ENCODE measurements around the gene RIMBP2.

The RIMBP2 gene

GRCh38 chr12:130540376-130540775 lies 175.7 kb downstream of the RIMBP2 start:
- no peak for DNase-seq (ENCODE audit: low read depth in 2 of 2)

- no peak for DNase-seq (ENCODE audit: low read depth in 2 of 2)
Observed at GRCh38 chr12:130538343-130539095, 177.6 kb downstream of the RIMBP2 start.

- no peak for DNase-seq (ENCODE audit: low read depth in 2 of 2)
Observed at GRCh38 chr12:130537655-130538054, 178.4 kb downstream of the RIMBP2 start.

GRCh38 chr12:130537051-130537450 lies 179.0 kb downstream of the RIMBP2 start:
- no peak for DNase-seq (ENCODE audit: low read depth in 2 of 2)

- DNase-seq (ENCODE audit: low read depth in 2 of 2) = no peak
Observed at GRCh38 chr12:130530429-130530828, 185.7 kb downstream of the RIMBP2 start.

- no peak for DNase-seq (ENCODE audit: low read depth in 2 of 2)
Observed at GRCh38 chr12:130529781-130530180, 186.3 kb downstream of the RIMBP2 start.

GRCh38 chr12:130527239-130527638 lies 188.9 kb downstream of the RIMBP2 start:
- no peak for DNase-seq (ENCODE audit: low read depth in 2 of 2)

GRCh38 chr12:130526813-130527212 lies 189.3 kb downstream of the RIMBP2 start:
- no peak for DNase-seq (ENCODE audit: low read depth in 2 of 2)

GRCh38 chr12:130525384-130526172 lies 190.5 kb downstream of the RIMBP2 start:
- no peak for DNase-seq (ENCODE audit: low read depth in 2 of 2)

- DNase-seq (ENCODE audit: low read depth in 2 of 2) = no peak
Observed at GRCh38 chr12:130524759-130525158, 191.3 kb downstream of the RIMBP2 start.

- no peak for DNase-seq (ENCODE audit: low read depth in 2 of 2)
Observed at GRCh38 chr12:130523863-130524614, 192.1 kb downstream of the RIMBP2 start.

GRCh38 chr12:130523208-130523607 lies 192.9 kb downstream of the RIMBP2 start:
- no peak for DNase-seq (ENCODE audit: low read depth in 2 of 2)

- DNase-seq (ENCODE audit: low read depth in 2 of 2) = no peak
Observed at GRCh38 chr12:130522244-130522834, 193.8 kb downstream of the RIMBP2 start.

GRCh38 chr12:130521375-130522124 lies 194.5 kb downstream of the RIMBP2 start:
- DNase-seq (ENCODE audit: low read depth in 2 of 2) = no peak

- no peak for DNase-seq (ENCODE audit: low read depth in 2 of 2)
Observed at GRCh38 chr12:130520784-130521183, 195.3 kb downstream of the RIMBP2 start.

- DNase-seq (ENCODE audit: low read depth in 2 of 2) = no peak
Observed at GRCh38 chr12:130517588-130517987, 198.5 kb downstream of the RIMBP2 start.

GRCh38 chr12:130514149-130514551 lies 201.9 kb downstream of the RIMBP2 start:
- DNase-seq (ENCODE audit: low read depth in 2 of 2) = no peak

- DNase-seq (ENCODE audit: low read depth in 2 of 2) = no peak
Observed at GRCh38 chr12:130513556-130513955, 202.5 kb downstream of the RIMBP2 start.

GRCh38 chr12:130511285-130511684 lies 204.8 kb downstream of the RIMBP2 start:
- no peak for DNase-seq (ENCODE audit: low read depth in 2 of 2)

GRCh38 chr12:130509454-130509853 lies 206.6 kb downstream of the RIMBP2 start:
- DNase-seq (ENCODE audit: low read depth in 2 of 2) = no peak

- DNase-seq (ENCODE audit: low read depth in 2 of 2) = no peak
Observed at GRCh38 chr12:130508847-130509246, 207.3 kb downstream of the RIMBP2 start.

Measured in stimulated activated CD8-positive, alpha-beta memory T cell treated with anti-CD3 and anti-CD28 coated beads, Interleukin-2, amount 100 ng/mL, for 1 hour (primary cell).